LHCN-M2 (cell line): ENCODE data around the gene TLE6. TPM values are rescaled to one million over a fixed set of nuclear protein-coding genes. Genes with fewer than 3 reads are reported as not detected.
"Not testable (repeated sequence)": the region's sequence is repeated elsewhere in the genome, so short reads cannot be mapped to it uniquely, and the experiment has no call there.

Experiments used
- DNase-seq: peaks from one replicate; pipeline ENCODE4 v3.0.0-alpha.2; 2012; ENCODE audit warnings: low read depth
- total RNA-seq: library from RNA; depleted of rRNA; stranded (reverse); fragments of >200 nt; gene quantifications from 2 replicates; pipeline ENCODE4 v1.2.3, GENCODE V29; 2014

The TLE6 gene
- total RNA-seq, 1 experiment from 2014 or later, result 0.40 TPM

- DNase-seq, result no peak
These were observed 51.1 kb downstream of the TLE6 start for GRCh38 chr19:3028305-3029064.

GRCh38 chr19:3029065-3029923 lies 51.9 kb downstream of the TLE6 start, which contains the start of gene TLE2:
TSS of gene TLE2 (minus strand) at chr19:3029280. CDS start at chr19:3028904, 376 bp downstream.
- no peak for DNase-seq

- DNase-seq, result no peak
These were observed 54.2 kb downstream of the TLE6 start for GRCh38 chr19:3031607-3031867.

- no peak for DNase-seq
These were observed 56.4 kb downstream of the TLE6 start for GRCh38 chr19:3033595-3034405.

- no peak for DNase-seq
These were observed 57.0 kb downstream of the TLE6 start for GRCh38 chr19:3034406-3034655.

GRCh38 chr19:3034656-3035541 lies 57.5 kb downstream of the TLE6 start:
- peak; percentile 51 for DNase-seq

- peak; percentile 99 for DNase-seq
These were observed 58.3 kb downstream of the TLE6 start for GRCh38 chr19:3035542-3036118.

- peak; percentile 84 for DNase-seq
These were observed 59.0 kb downstream of the TLE6 start for GRCh38 chr19:3036119-3036976.

- not testable (repeated sequence) for DNase-seq
These were observed 59.7 kb downstream of the TLE6 start for GRCh38 chr19:3036977-3037544.

GRCh38 chr19:3038214-3038613 lies 60.9 kb downstream of the TLE6 start:
- DNase-seq, result no peak

- DNase-seq, result no peak
These were observed 61.8 kb downstream of the TLE6 start for GRCh38 chr19:3039125-3039524.

- no peak for DNase-seq
These were observed 62.3 kb downstream of the TLE6 start for GRCh38 chr19:3039641-3040077.

GRCh38 chr19:3041327-3041726 lies 64.0 kb downstream of the TLE6 start:
- no peak for DNase-seq

- no peak for DNase-seq
These were observed 64.6 kb downstream of the TLE6 start for GRCh38 chr19:3041761-3042620.

- DNase-seq, result no peak
These were observed 65.4 kb downstream of the TLE6 start for GRCh38 chr19:3042621-3043267.
